ENCODE data around the gene PACSIN1.

PACSIN1 gene

DNA sequence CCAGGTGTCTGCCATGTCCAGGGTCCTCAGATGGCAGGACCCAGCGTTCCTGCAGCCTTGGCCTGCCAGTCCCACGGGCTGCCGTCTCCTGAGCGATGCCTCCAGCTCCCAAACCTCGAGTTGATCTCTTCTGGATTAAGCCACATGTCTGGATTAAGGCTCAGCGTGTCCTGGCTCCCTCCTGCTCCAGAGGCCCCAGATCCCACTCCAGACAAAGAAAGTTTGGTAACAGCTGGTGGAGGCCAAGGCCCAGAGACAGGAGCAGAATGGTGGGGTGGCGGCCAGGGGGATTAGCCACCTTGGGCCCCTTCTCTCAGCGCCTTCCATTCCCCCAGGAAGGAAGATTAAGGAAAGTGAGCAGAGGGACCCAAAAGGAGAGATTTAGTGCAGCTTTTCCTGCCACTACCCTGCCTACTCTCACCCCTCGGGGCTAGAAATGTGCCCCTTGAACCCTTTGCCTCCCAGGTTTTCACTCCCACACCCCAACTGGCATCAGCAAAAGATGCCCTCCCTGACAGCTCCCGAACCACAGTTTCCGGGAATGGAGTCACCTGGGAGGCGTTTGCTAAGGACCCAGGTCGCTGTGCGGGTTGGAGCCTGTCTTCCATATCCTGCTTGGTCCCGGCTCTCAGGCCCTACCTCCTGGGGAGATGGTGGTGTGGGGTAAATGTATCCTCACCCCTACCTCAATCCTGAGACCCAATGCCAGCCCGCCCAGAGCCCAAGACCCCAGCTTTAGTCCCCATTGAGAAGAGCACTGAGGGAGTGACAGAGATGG is 83.3 kb downstream of the PACSIN1 start:
- no peak for DNase-seq (ENCODE audit: low read depth)
- no peak overlapping the region for H3K4me3 ChIP-seq (ENCODE audit: control insufficient read depth, low read depth, low read length)
- TF ChIP-seq, protein P1, sequence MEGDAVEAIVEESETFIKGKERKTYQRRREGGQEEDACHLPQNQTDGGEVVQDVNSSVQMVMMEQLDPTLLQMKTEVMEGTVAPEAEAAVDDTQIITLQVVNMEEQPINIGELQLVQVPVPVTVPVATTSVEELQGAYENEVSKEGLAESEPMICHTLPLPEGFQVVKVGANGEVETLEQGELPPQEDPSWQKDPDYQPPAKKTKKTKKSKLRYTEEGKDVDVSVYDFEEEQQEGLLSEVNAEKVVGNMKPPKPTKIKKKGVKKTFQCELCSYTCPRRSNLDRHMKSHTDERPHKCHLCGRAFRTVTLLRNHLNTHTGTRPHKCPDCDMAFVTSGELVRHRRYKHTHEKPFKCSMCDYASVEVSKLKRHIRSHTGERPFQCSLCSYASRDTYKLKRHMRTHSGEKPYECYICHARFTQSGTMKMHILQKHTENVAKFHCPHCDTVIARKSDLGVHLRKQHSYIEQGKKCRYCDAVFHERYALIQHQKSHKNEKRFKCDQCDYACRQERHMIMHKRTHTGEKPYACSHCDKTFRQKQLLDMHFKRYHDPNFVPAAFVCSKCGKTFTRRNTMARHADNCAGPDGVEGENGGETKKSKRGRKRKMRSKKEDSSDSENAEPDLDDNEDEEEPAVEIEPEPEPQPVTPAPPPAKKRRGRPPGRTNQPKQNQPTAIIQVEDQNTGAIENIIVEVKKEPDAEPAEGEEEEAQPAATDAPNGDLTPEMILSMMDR (conservative IDR thresholded peaks at IDR 0.05; ENCODE audit: control insufficient read depth, insufficient read depth, low read depth, low read length): no peak

DNA sequence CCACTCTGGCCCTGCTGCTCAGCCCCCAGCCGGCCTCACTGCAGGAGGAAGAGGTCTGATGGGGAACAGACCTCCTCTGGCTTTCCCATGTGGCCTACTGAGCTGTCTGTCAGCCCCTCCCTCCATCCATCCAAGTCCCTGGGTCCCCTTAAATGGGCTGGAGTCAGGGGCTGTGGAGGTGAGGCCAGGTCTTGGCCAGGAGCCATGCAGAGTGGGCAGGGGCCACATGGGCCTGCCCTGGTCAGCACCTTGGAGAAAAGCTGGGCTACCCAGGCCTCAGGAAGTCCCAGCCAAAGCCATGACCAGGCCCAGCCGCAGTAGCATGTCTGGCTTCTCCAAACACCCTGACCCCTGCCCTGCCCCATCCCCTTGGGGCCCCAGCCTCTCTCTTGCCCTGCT is 83.9 kb downstream of the PACSIN1 start:
- TF ChIP-seq, protein P1 (conservative IDR thresholded peaks at IDR 0.05; ENCODE audit: control insufficient read depth, insufficient read depth, low read depth, low read length): no peak
- no peak overlapping the region for H3K4me3 ChIP-seq (ENCODE audit: control insufficient read depth, low read depth, low read length)
- no peak for DNase-seq (ENCODE audit: low read depth)

DNA sequence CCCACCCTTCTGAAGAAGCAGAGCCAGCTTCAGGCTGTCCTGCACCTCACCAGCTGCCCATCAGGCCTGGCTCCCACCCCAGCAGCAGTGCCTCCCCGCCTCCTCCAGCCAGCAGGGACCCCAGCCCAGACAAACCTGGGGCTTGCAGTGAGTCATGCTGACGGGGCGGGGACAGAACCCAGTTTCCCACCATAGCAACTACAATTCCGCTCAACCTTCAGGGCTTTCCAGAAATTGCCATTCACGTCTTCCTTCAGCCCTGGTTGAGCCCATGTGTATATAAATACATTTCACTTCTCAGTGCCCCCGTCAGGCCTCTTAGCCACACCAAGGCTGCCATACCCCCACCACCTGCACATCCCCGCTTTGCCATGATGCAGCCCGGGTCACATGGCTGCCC is 85.8 kb downstream of the PACSIN1 start:
- TF ChIP-seq, protein P1 (conservative IDR thresholded peaks at IDR 0.05; ENCODE audit: control insufficient read depth, insufficient read depth, low read depth, low read length): no peak
- no peak for DNase-seq (ENCODE audit: low read depth)

DNA sequence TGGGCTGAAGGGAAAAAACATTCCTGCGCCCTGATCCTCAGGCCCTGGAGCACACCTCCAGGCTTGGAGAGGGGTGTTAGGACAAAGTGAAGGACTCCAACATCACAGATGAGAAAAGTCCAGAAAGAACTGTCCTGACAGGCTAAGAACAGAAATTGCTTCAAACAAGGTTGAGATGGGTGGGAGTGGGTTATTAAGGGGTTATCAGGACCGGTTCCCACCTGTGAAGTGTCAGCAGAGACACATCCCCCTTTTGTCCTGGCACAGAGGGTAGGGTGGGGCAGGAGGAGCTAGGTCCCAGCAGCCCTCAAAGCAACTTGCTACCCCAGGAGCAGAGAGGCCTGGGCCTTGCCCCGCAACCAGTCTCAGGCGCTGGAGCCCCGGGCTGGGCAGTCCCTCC is 86.7 kb downstream of the PACSIN1 start:
- DNase-seq (ENCODE audit: low read depth): no peak
- no peak overlapping the region for H3K4me3 ChIP-seq (ENCODE audit: control insufficient read depth, low read depth, low read length)
- TF ChIP-seq, protein P1 (conservative IDR thresholded peaks at IDR 0.05; ENCODE audit: control insufficient read depth, insufficient read depth, low read depth, low read length): no peak

More for the DNA sequence above, 85.8 kb downstream of the PACSIN1 start:
- H3K4me3 ChIP-seq (ENCODE audit: control insufficient read depth, low read depth, low read length): no peak overlapping the region

DNA sequence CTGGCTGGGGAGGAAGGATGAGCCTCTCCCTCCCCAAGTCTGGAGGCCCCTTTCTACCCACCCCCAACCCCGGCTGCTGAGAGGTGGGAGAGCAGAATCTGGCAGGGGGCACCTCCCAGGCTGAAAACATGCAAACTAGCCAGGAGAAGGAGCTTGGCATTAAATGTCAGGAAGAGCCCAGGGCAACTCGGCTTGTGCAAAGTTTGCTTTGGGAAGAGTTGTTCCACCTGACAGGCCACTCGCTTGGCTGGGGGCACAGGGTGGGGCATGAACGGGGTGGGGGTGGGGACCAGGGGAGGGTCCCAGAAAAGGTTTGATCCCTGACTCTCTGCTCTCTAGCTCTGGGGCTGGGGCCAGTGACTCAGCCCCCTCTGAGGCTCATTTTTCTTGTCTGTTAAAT is 87.3 kb downstream of the PACSIN1 start:
- no peak overlapping the region for H3K4me3 ChIP-seq (ENCODE audit: control insufficient read depth, low read depth, low read length)
- no peak for DNase-seq (ENCODE audit: low read depth)
- TF ChIP-seq, protein P1 (conservative IDR thresholded peaks at IDR 0.05; ENCODE audit: control insufficient read depth, insufficient read depth, low read depth, low read length): no peak

DNA sequence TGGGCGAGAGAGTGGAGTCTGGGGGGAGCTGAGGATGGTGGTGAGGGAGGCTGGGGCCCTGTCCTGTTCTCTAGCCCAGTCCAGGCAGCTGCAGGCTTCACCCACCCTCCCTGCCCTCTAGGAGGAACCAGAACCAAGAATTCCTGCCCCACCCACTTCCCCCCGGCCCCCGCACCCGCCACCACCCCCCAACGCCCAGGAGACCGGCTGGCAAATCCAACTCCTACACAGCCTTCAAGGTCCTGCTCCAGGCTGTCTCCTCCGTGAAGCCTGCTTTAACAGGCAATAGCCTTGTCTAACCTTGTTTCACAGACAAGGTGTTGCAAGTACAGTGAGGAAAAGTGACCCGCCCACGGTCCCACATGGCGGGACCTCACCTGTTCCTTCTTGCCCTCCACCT is 87.9 kb downstream of the PACSIN1 start:
- no peak for DNase-seq (ENCODE audit: low read depth)
- TF ChIP-seq, protein P1 (conservative IDR thresholded peaks at IDR 0.05; ENCODE audit: control insufficient read depth, insufficient read depth, low read depth, low read length): no peak
- H3K4me3 ChIP-seq (ENCODE audit: control insufficient read depth, low read depth, low read length): no peak overlapping the region

All from fibroblast of mammary gland (primary cell).